ENCODE results near the gene TPCN1. TPM values are rescaled to one million over a fixed set of nuclear protein-coding genes. Genes with fewer than 3 reads are reported as not detected.

The TPCN1 gene
- total and polyA plus RNA-seq, 2 of the 8 experiments (the other 6 are each of a cell fraction or from before 2014, with no cell fraction given) = 14.9 to 21.4 TPM

DNA sequence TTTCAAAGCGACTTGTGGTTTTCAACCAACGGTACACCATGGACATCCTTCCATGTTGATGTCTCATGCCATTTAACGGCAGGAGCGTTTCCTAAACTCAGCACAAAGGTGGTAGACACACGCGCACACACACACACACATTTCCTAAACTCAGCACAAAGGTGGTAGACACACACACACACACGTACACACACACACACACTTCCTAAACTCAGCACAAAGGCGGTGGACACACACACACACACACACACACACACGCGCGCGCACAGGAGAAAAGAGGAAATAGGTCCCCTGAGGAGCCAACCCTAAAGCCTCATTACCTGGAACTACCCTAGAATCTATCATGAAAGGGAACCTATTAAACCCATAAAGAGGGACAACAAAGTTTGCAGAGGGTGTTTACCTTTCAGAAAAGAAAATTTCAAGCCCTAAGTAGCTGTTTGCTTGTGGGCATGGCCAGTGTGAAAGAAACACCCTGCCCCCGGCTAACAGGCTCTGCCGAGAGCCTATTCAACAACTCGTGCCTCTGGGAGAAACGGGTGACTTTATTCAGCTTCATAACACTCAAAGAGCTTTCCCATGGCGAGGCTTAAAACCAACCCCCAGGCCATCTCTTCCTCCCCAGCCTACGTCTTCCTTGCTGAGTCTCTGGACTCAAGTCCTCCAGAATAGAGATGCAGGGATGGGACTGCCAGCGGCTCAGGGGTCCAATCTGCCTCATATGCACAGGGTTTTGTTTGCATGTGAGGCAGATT, 81.8 kb downstream of the TPCN1 start:
- WGBS, 2 experiments (ENCODE audit: extremely low coverage in 1 of 2, insufficient coverage in 1 of 2, insufficient read length in 1 of 2, insufficient replicate concordance in 2 of 2, low coverage in 1 of 2, low lambda C conversion rate in 2 of 2, missing lambda C conversion rate in 1 of 2) = 86% methylated on average over 19 of the region's 19 CpGs; no CpG with 5 or more reads in 1 of the 2 experiments
- Histone ChIP-seq H4K5ac (ENCODE audit: insufficient read length, low read depth, low read length) (no peak overlapping the region), H2BK12ac (ENCODE audit: low read depth, low read length) (no peak overlapping the region; the same call in 1 of the 2 replicates), H3K23me2 (ENCODE audit: low read depth, low read length) (peaks cover 1% of the 10 kb centered on the region; the same call in 1 of the 2 replicates), H3K79me2 (ENCODE audit: control insufficient read depth in 1 of 2, insufficient read depth in 2 of 2, low read length in 2 of 2) (no peaks in the 10 kb centered on the region), H4K91ac (replicated peaks; ENCODE audit: insufficient read length, low read length) (no peak overlapping the region), H3K18ac (ENCODE audit: extremely low read depth, low read length) (no peak overlapping the region), H3K4me3 (ENCODE audit: extremely low read depth in 1 of 4, insufficient read depth in 2 of 4, low read depth in 3 of 4, low read length in 4 of 4) (no peak overlapping the region), H3K4me2 (ENCODE audit: insufficient read depth in 1 of 2, low read depth in 2 of 2, low read length in 2 of 2) (no peak overlapping the region), H4K20me1 (replicated peaks in 1 of 2; ENCODE audit: control insufficient read depth in 1 of 2, insufficient read depth in 2 of 2, low read length in 2 of 2) (no peaks in the 10 kb centered on the region), H3K9ac (replicated peaks in 1 of 4; ENCODE audit: extremely low read depth in 1 of 4, low read depth in 3 of 4, low read length in 3 of 4) (no peak overlapping the region), H4K8ac (ENCODE audit: extremely low read depth, insufficient read depth, low read length) (no peak overlapping the region), H2BK5ac (ENCODE audit: low read depth, low read length) (no peak overlapping the region), H3K79me1 (ENCODE audit: low read depth, low read length) (no peaks in the 10 kb centered on the region), H2BK15ac (ENCODE audit: low read length) (no peak overlapping the region), H2BK120ac (replicated peaks; ENCODE audit: low read depth, low read length) (no peak overlapping the region), H3K4ac (replicated peaks; ENCODE audit: insufficient read length, low read depth, low read length) (no peak overlapping the region), H2AK5ac (ENCODE audit: low read depth, low read length) (no peak overlapping the region), H3K4me1 (replicated peaks in 1 of 4; ENCODE audit: control insufficient read depth in 3 of 4, insufficient read depth in 4 of 4, low read length in 3 of 4) (peaks cover 0 to 13% (median 8%) of the 10 kb centered on the region in 4 experiments; a peak in 5 of 7 replicates), H3K56ac (replicated peaks; ENCODE audit: insufficient read length, low read depth, low read length) (no peak overlapping the region), H3K27ac (ENCODE audit: low read depth, low read length) (no peak overlapping the region), H3K36me3 (ENCODE audit: control insufficient read depth in 2 of 4, insufficient read depth in 4 of 4, low read length in 3 of 4) (no peaks in the 10 kb centered on the region; a peak in 2 of 8 replicates), H3K27me3 (replicated peaks in 1 of 4; ENCODE audit: control insufficient read depth in 3 of 4, extremely low read depth in 1 of 4, insufficient read depth in 3 of 4, low read length in 3 of 4) (no peaks in the 10 kb centered on the region), H2BK20ac (ENCODE audit: low read length) (no peak overlapping the region), H2AFZ (ENCODE audit: low read length) (no peak overlapping the region), H3K14ac (ENCODE audit: insufficient read length) (no peak overlapping the region), H3K9me3 (ENCODE audit: insufficient read depth in 2 of 2, low read depth in 1 of 2, low read length in 1 of 2) (no peaks in the 10 kb centered on the region), H3K23ac (ENCODE audit: insufficient read length) (no peak overlapping the region)
- ChIA-PET POLR2A (ENCODE audit: partially characterized antibody) (interaction anchor here (0.7 to 1.6 kb wide), 2 partner anchors 14 to 20 kb away, joined by 3 read pairs; no protein-coding TSS in a partner anchor), CTCF (ENCODE audit: partially characterized antibody) (interaction anchor here (1.0 to 1.6 kb wide), 6 partner anchors 11 to 125 kb away, joined by 3 to 5 read pairs (median 3); no protein-coding TSS in a partner anchor)
- FAIRE-seq (no peak), DNase-seq (ENCODE audit: low read depth in 1 of 2, low spot score in 2 of 2) (no peak)
- no peak for TF ChIP-seq SP2 (IDR thresholded peaks at IDR 0.05; ENCODE audit: low read length)
- no peak for TF ChIP-seq TAF7 (optimal IDR thresholded peaks at IDR 0.05; ENCODE audit: borderline replicate concordance, low read depth, low read length)
- no peak for TF ChIP-seq SRF (IDR thresholded peaks at IDR 0.05; ENCODE audit: low read depth, low read length)
- TF ChIP-seq SP1 (IDR thresholded peaks at IDR 0.05; ENCODE audit: low read depth, low read length) = no peak
- TF ChIP-seq POU5F1 (IDR thresholded peaks at IDR 0.05; ENCODE audit: low read depth, low read length) = no peak
- TF ChIP-seq GABPA (IDR thresholded peaks at IDR 0.05; ENCODE audit: borderline replicate concordance, insufficient read depth, low read length) = no peak
- TF ChIP-seq CTBP2 (IDR thresholded peaks at IDR 0.05; ENCODE audit: borderline replicate concordance, insufficient read depth, insufficient read length, low read length) = no peak
- no peak for TF ChIP-seq POLR2AphosphoS5 (IDR thresholded peaks at IDR 0.05; ENCODE audit: low read depth, low read length)
- TF ChIP-seq KDM5A (IDR thresholded peaks at IDR 0.05; ENCODE audit: low read length) = no peak
- TF ChIP-seq POLR2A (IDR thresholded peaks at IDR 0.05; ENCODE audit: control extremely low read depth in 1 of 2, low read depth in 2 of 2, low read length in 2 of 2) = no peak
- TF ChIP-seq CHD1 (IDR thresholded peaks at IDR 0.05; ENCODE audit: low read depth, low read length) = no peak
- TF ChIP-seq TEAD4 (IDR thresholded peaks at IDR 0.05; ENCODE audit: low read depth, low read length) = no peak
- TF ChIP-seq SUZ12 (IDR thresholded peaks at IDR 0.05; ENCODE audit: low read length) = no peak

All from H1 (cell line).